ENCODE measurements around the gene FAM221B.

FAM221B gene

DNA sequence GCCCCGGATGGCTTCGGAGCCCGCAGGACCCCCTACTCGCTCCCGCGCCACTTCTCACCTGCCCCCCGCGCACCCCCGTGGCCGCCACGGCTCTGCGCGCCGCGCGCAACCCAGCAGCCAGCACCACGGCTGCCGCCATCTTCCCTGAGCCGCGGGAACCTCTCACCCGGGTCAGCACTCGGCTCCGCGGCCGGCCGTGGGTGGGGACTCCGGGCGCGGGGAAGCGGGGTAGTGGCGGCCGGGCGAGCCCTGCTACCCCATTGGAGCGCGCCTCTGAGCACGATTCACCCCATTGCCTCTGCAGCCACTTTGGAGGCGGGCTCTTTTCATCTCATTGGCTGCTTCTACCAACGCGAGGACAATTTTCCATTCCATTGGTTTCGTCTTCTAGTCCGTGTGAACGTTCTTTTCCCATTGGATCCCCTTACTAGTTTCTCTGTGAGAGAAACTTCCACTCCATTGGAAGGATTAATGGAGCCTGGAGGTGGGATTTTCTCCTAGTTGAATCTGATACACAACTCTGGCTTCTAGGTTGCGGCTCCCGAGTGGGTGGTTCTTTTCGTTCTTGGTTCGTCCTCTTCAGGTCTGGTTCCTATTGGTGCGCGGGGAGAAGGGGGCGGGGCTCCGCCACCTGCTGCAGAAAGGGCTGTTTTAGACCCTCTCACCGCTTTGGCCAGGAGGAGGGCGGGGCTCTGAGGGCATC is 13.5 kb downstream of the FAM221B start, which contains the start of gene HINT2:
Gene HINT2 (minus strand): TSS at position 202 of the 703 bp plus-strand sequence. CDS start 63 bp downstream, at position 139.
- DNase-seq: peak; percentile 99

- peak; percentile 7 for DNase-seq
Observed at GRCh38 chr9:35814106-35814840, 14.3 kb downstream of the FAM221B start.

DNA sequence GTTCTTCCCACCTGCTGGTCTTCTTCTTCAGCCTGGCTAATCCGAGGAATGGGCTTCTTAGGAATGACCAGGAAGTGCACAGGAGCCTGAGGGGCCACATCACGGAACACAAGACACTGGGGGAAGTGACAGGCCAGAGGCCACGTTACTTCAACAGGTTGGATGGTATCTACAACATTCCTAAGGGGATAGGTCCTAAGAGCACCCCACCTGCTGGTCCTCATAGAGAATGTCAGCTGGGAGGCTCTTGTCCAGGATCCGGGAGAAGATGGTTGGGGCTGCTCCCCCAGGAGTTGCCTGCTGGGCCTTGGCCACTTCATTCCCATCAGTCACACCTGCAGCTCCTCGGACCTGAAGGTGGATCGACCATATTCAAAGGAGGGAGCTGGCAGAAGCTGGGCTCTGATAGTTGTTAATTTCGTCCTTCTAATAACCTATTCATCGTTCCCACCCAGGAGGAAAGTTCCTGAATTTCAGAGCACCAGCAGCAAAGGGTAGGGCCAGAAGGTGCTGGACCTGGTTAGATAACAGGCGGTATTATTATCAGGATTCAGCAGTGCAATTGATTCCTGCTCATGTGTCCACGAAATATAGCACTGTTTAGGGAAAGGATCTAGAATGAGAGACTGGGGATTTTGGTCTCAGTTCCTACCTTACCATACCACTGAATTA is 15.0 kb downstream of the FAM221B start:
- DNase-seq: peak; percentile 51

GRCh38 chr9:35812025-35812602 is 16.4 kb downstream of the FAM221B start, which contains the start of gene SPAG8:
TSS of gene SPAG8 (minus strand) at chr9:35812262. CDS start at chr9:35812147, 115 bp downstream.
- peak; percentile 95 for DNase-seq

GRCh38 chr9:35811381-35812024 is 17.0 kb downstream of the FAM221B start:
- no peak for DNase-seq

GRCh38 chr9:35810122-35810521 is 18.4 kb downstream of the FAM221B start:
- DNase-seq: no peak

GRCh38 chr9:35808433-35808832 is 20.1 kb downstream of the FAM221B start:
- DNase-seq: no peak

DNA sequence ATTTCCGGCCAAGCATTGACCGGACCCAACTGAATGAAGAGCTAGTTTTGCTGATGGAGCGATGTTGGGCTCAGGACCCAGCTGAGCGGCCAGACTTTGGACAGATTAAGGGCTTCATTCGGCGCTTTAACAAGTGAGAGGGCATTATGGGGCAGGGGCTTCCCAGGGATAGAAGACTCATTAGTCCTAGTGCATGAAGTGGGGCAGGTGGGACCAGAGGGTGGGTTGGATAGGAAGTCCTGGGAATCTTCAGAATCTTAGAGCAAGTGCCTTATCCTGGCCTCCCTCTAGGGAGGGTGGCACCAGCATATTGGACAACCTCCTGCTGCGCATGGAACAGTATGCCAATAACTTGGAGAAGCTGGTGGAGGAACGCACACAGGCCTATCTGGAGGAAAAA is 22.4 kb downstream of the FAM221B start:
- no peak for DNase-seq

DNA sequence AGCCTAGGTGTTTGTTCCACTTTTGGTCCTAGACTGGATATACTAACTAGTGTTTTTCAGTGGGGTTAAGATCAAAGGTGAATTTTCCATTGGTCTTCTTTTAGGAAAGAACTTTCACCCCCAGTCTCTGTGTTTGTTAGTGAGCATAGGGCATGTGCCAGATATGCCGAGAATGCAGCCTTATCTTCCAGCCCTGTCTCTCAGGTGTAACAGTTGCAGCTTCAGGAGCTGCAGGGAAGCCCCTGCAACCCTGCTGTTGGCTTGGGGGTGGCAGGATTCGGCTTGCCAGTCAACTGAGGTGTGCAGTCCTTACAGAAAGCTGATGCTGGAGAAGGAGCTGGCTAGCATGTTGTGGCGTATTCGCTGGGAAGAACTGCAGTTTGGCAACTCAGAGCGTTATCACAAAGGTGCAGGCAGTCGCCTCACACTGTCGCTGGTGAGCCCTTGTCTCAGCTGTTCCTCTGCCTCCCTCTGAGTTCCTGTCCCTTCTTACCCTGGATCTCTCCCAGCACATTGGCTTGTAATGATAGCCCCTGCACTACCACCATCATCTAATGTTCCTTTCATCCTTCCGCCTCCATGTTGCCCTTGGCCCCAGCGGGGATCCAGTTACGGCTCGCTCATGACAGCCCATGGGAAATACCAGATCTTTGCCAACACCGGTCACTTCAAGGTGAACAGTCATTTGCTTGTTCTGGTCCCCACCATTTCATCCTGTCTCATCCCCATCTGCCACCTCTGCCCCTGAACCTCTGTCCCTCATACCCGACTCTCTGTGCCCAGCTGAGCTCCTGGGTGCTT is 27.0 kb downstream of the FAM221B start:
- DNase-seq: no peak

- no peak for DNase-seq
Observed at GRCh38 chr9:35800530-35800929, 28.0 kb downstream of the FAM221B start.

DNA sequence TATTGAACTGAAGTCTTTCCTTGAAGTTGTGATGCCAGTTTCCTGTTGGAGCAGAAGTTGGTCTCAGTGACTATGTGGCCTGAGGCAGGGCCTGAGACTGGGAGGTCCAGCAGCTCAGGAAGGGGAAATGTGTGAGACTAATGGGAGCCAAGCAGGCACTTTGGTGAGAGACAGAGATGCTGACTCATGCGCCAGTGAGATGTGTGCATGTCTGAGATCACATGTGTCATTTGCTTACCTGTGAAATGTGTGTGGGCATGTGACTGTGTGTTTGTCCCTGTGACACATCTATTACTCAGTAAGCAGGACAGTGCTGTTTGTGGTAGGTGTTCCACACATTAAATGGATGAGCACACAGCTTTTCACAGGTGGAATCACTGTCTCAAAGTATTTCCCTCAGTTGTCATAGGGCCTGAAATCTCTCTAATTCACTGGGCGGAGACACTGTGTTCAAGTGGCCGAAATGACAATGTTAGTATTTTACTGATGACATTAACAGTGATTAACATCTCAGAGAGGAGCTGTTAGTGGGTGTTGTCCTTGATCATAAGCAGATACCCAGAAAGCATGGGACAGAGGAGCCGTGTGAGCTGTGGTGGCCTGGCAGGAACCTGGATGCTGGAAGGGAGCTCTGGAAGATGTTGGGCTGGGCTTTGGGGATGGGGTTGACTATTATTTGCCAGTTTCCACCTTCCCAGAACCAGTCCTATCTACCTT is 29.7 kb downstream of the FAM221B start:
- DNase-seq: no peak

- no peak for DNase-seq
Observed at GRCh38 chr9:35797311-35798109, 31.0 kb downstream of the FAM221B start.

DNA sequence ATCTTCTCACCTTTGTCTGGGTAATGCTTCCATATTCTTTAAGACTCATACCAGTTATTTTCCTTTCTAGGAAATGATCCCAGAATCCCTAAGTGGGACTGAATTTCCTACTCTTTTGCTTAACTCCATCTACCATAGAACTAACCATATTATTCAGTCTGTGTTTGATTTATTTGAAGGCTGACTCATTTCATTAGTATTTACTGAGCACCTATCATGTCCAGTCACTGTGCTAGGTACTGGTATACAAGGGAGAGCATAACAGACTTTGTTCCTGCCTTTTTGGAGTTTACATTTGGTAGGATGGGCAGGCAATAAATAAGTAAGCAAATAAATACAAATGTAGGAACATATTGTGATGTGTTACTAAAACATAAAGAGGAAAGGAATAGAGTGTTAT is 32.8 kb downstream of the FAM221B start:
- DNase-seq: no peak

DNA sequence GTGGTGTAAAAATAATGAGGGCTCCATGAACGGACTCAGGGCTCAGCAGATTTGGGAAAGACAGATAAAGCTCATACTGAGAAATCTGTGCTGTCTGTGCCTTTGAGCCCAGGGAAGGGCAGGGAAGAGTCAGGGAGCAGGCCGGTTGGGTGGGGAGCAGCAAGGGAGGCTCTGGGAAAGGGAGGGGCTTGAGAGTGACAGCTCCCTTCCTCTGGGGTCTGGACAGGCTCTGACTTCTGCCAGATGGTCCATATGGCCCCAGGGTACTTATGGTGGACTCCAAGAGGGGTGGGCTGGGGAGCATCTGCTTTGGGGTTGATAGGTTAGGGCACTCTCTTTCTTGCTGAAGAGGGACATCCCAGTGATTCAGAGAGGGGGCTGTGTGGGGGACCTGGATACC is 35.1 kb downstream of the FAM221B start:
- DNase-seq: no peak

DNA sequence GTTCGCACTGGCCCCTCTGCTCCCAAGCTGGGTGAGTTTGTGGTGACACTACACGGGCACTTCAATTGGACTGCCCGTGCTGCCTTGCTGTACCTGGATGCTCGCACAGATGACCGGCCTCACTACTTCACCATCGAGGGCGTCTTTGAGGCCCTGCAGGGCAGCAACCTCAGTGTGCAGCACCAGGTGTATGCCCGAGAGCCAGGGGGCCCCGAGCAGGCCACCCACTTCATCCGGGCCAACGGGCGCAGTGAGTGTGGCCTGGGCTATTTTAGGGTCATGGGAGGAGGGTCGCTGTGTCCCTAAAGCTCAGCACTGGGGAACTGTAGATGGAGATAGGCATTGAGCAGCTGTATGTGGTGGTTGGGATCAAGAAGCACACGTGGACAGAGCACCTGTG is 35.7 kb downstream of the FAM221B start:
- DNase-seq: no peak

- DNase-seq: no peak
Observed at GRCh38 chr9:35792024-35792813, 36.3 kb downstream of the FAM221B start.

GRCh38 chr9:35791297-35791921 is 37.1 kb downstream of the FAM221B start, which contains the start of gene NPR2:
TSS of gene NPR2 (plus strand) at chr9:35791591. CDS start at chr9:35792409, 818 bp downstream.
- no peak for DNase-seq

- DNase-seq: peak; percentile 56
Observed at GRCh38 chr9:35790385-35791296, 37.9 kb downstream of the FAM221B start.

All from COR-L47 (cell line).